ENCODE results near the gene MT4. TPM values are rescaled to one million over a fixed set of nuclear protein-coding genes. Genes with fewer than 3 reads are reported as not detected.
A peak's percentile ranks its signal among the peaks of the same experiment; 100 is the strongest.
"Not testable (repeated sequence)": the region's sequence is repeated elsewhere in the genome, so short reads cannot be mapped to it uniquely, and the experiment has no call there.

MT4 gene
- total RNA-seq, 2 donors from 2014 or later = not detected

GRCh38 chr16:56554441-56554840, 10.4 kb upstream of the MT4 start:
- no peak for DNase-seq (ENCODE audit: low spot score)
- intact Hi-C loops (cut with DNase I) = no loop called here

- intact Hi-C loops (cut with DNase I) = no loop called here
- DNase-seq (ENCODE audit: low spot score) = no peak
Measured at GRCh38 chr16:56558024-56558747, 6.7 kb upstream of the MT4 start.

GRCh38 chr16:56559109-56559508, 5.8 kb upstream of the MT4 start:
- intact Hi-C loops (cut with DNase I) = no loop called here
- DNase-seq (ENCODE audit: low spot score) = no peak

- intact Hi-C loops (cut with DNase I) = no loop called here
- no peak for DNase-seq (ENCODE audit: low spot score)
Measured at GRCh38 chr16:56560447-56560846, 4.4 kb upstream of the MT4 start.

- DNase-seq (ENCODE audit: low spot score) = no peak
- intact Hi-C loops (cut with DNase I) = no loop called here
Measured at GRCh38 chr16:56561126-56561525, 3.7 kb upstream of the MT4 start.

GRCh38 chr16:56569971-56570370, 5.1 kb downstream of the MT4 start:
- DNase-seq (ENCODE audit: low spot score) = no peak
- intact Hi-C loops (cut with DNase I) = no loop called here

GRCh38 chr16:56571525-56571924, 6.7 kb downstream of the MT4 start:
- no peak for DNase-seq (ENCODE audit: low spot score)
- intact Hi-C loops (cut with DNase I) = no loop called here

GRCh38 chr16:56574625-56575024, 9.8 kb downstream of the MT4 start:
- no peak for DNase-seq (ENCODE audit: low spot score)
- intact Hi-C loops (cut with DNase I) = no loop called here

- intact Hi-C loops (cut with DNase I) = loop anchor here in 1 of 2 donors (2.0 kb wide), 1 partner anchor 126 kb away; no protein-coding TSS in a partner anchor
- peak; percentile 92 for DNase-seq (ENCODE audit: low spot score)
Measured at GRCh38 chr16:56576585-56577299, 11.9 kb downstream of the MT4 start.

GRCh38 chr16:56577300-56577625, 12.4 kb downstream of the MT4 start:
- intact Hi-C loops (cut with DNase I) = loop anchor here in 1 of 2 donors (2.0 kb wide), 1 partner anchor 126 kb away; no protein-coding TSS in a partner anchor
- no peak for DNase-seq (ENCODE audit: low spot score)

- intact Hi-C loops (cut with DNase I) = loop anchor here in 1 of 2 donors (10.0 kb wide), 1 partner anchor 114 kb away; no protein-coding TSS in a partner anchor
Measured at GRCh38 chr16:56580391-56581048, 15.6 kb downstream of the MT4 start.

GRCh38 chr16:56582911-56583310, 18.0 kb downstream of the MT4 start:
- intact Hi-C loops (cut with DNase I) = loop anchor here in 1 of 2 donors (10.0 kb wide), 1 partner anchor 112 kb away; no protein-coding TSS in a partner anchor
- not testable (repeated sequence) for DNase-seq (ENCODE audit: low spot score)

More at GRCh38 chr16:56580391-56581048, 15.6 kb downstream of the MT4 start:
- no peak for DNase-seq (ENCODE audit: low spot score)

GRCh38 chr16:56583351-56584168, 18.7 kb downstream of the MT4 start:
- no peak for DNase-seq (ENCODE audit: low spot score)
- intact Hi-C loops (cut with DNase I) = loop anchor here in 1 of 2 donors (10.0 kb wide), 1 partner anchor 111 kb away; no protein-coding TSS in a partner anchor

- intact Hi-C loops (cut with DNase I) = loop anchor here in 1 of 2 donors (10.0 kb wide), 1 partner anchor 111 kb away; no protein-coding TSS in a partner anchor
- DNase-seq (ENCODE audit: low spot score) = no peak
Measured at GRCh38 chr16:56584276-56584675, 19.4 kb downstream of the MT4 start.

- no peak for DNase-seq (ENCODE audit: low spot score)
Measured at GRCh38 chr16:56588781-56589140, 23.9 kb downstream of the MT4 start.

GRCh38 chr16:56589141-56590039, 24.5 kb downstream of the MT4 start, which contains the start of gene MT3:
Gene MT3, plus strand, starts transcription at chr16:56589528. Its CDS starts 63 bp downstream, at chr16:56589591.
- intact Hi-C loops (cut with DNase I) = loop anchor here in 1 of 2 donors (10.0 kb wide), 1 partner anchor 105 kb away; no protein-coding TSS in a partner anchor
- no peak for DNase-seq (ENCODE audit: low spot score)

More at GRCh38 chr16:56588781-56589140, 23.9 kb downstream of the MT4 start:
- intact Hi-C loops (cut with DNase I) = loop anchor here in 1 of 2 donors (10.0 kb wide), 1 partner anchor 106 kb away; no protein-coding TSS in a partner anchor

- intact Hi-C loops (cut with DNase I) = no loop called here
Measured at GRCh38 chr16:56591377-56592060, 26.6 kb downstream of the MT4 start.

More at GRCh38 chr16:56591377-56592060, 26.6 kb downstream of the MT4 start:
- DNase-seq (ENCODE audit: low spot score) = no peak

Data from posterior vena cava (tissue), 2 donors.